NT2/D1 (cell line): ENCODE measurements around the gene TBC1D10B.
"Not testable (repeated sequence)": the region's sequence is repeated elsewhere in the genome, so short reads cannot be mapped to it uniquely, and the experiment has no call there.

Experiments
- SUZ12 ChIP-seq: IDR thresholded peaks from 2 replicates; pipeline ENCODE4 v1.6.1; 2011; ENCODE audit not compliant: insufficient read length, insufficient read depth; ENCODE audit errors: extremely low read depth
- YY1 ChIP-seq: IDR thresholded peaks from 2 replicates; pipeline ENCODE4 v1.6.1; 2011; ENCODE audit not compliant: insufficient read length, insufficient read depth
- ZNF274 ChIP-seq: IDR thresholded peaks from 2 replicates; pipeline ENCODE4 v1.6.1; 2011; ENCODE audit warnings: mild to moderate bottlenecking, low read depth, low read length

DNA sequence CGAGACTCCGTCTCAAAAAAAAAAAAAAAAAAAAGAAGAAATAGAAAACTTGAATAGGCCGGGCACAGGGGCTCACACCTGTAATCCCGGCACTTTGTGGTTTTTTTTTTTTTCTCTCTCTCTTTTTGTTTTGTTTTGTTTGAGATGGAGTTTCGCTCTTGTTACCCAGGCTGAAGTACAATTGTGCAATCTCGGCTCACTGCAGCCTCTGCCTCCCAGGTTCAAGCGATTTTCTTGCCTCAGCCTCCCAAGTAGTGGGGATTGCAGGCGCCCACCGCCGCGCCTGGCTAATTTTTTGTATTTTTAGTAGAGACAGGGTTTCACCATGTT lies 26.8 kb downstream of the TBC1D10B start:
- TF ChIP-seq ZNF274, SUZ12, YY1: not testable (repeated sequence)
